ENCODE results near the gene LLCFC1.

DNA sequence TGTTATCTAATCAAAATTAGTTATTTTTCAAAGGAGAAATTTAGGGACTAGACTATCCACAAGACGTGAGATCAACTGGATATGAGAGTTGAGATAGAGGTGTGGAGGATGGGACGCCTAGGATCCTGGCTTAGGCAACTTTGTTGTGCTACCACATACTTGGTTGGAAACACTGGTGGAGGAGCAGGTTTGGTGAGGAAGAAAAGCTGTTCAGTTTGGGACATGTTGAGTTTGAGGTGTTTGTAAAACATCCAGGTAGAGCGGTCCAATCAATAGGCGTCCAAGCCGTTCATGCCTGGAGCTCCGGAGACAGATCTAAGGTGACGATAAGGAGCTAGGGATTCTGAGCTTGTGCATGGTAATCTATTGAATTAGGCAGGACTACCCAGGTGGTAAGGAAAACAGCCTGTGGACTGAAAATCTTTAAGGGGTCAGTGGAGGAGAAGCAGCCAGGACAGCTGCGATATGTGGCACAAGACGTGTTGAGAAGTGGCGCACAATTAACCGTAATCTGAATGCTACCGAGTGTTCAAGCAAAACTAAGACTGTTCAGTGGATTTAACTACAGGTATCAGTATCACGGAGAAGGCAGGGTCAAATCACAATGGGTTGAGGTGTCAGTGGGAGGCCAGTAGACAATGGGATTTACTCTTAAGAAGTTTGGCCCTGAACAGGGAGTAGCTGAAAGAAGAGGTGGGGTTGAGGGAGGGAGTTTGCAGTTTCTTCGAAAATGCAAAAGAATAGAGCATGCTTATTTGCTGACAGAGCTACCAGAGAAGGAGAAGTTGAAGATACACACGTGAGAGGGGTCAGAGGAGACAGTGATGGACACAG lies 37.6 kb upstream of the LLCFC1 start:
- TF ChIP-seq, protein P1, sequence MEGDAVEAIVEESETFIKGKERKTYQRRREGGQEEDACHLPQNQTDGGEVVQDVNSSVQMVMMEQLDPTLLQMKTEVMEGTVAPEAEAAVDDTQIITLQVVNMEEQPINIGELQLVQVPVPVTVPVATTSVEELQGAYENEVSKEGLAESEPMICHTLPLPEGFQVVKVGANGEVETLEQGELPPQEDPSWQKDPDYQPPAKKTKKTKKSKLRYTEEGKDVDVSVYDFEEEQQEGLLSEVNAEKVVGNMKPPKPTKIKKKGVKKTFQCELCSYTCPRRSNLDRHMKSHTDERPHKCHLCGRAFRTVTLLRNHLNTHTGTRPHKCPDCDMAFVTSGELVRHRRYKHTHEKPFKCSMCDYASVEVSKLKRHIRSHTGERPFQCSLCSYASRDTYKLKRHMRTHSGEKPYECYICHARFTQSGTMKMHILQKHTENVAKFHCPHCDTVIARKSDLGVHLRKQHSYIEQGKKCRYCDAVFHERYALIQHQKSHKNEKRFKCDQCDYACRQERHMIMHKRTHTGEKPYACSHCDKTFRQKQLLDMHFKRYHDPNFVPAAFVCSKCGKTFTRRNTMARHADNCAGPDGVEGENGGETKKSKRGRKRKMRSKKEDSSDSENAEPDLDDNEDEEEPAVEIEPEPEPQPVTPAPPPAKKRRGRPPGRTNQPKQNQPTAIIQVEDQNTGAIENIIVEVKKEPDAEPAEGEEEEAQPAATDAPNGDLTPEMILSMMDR (IDR thresholded peaks at IDR 0.05; ENCODE audit: low read depth, low read length, poor library complexity, severe bottlenecking): no peak
- TF ChIP-seq EZH2phosphoT487 (IDR thresholded peaks at IDR 0.05; ENCODE audit: borderline replicate concordance, low read length): no peak
